ENCODE results near the gene BORCS6. TPM values are rescaled to one million over a fixed set of nuclear protein-coding genes. Genes with fewer than 3 reads are reported as not detected.

Gene BORCS6
- total and polyA plus RNA-seq, 9 of the 15 experiments (the other 6 are each of a cell fraction or from before 2014, with no cell fraction given): 0.01 to 7.4 (median 2.3) TPM

- TF ChIP-seq MGA (IDR thresholded peaks at IDR 0.05): peak; percentile 87
- TF ChIP-seq BCLAF1 (IDR thresholded peaks at IDR 0.05; ENCODE audit: borderline replicate concordance in 1 of 2, control insufficient read depth in 1 of 2, low read depth in 2 of 2, low read length in 1 of 2): no peak; a peak in 1 of 4 replicates
- TF ChIP-seq ATF4 (CRISPR knock-in tag; IDR thresholded peaks at IDR 0.05): no peak
- TF ChIP-seq SMAD3 (CRISPR knock-in tag; conservative IDR thresholded peaks at IDR 0.05): no peak
- no peak for TF ChIP-seq TAF15 (IDR thresholded peaks at IDR 0.05; ENCODE audit: low read depth, low read length)
- peak; percentile 77 for TF ChIP-seq VEZF1 (CRISPR knock-in tag; IDR thresholded peaks at IDR 0.05)
- TF ChIP-seq DPF2 (IDR thresholded peaks at IDR 0.05): no peak
- no peak for TF ChIP-seq GTF2B (IDR thresholded peaks at IDR 0.05; ENCODE audit: extremely low read depth, insufficient read length)
Observed at GRCh38 chr17:8152112-8152775, 37.7 kb downstream of the BORCS6 start, which contains the start of gene PER1 (continued).
